ENCODE results near the gene ETDB. TPM values are rescaled to one million over a fixed set of nuclear protein-coding genes. Genes with fewer than 3 reads are reported as not detected.

ETDB gene
- not detected in 2 replicates for total RNA-seq

GRCh38 chrX:135120056-135120576 is at the start of gene ETDB:
ETDB (minus strand) TSS chrX:135120526; CDS start chrX:135119261, 1,265 bp downstream.

Other genes with a start within 250 kb of the ETDB start
- 12.3 and 14.7 TPM in 2 replicates for gene MOSPD1, start 205.3 kb downstream of the ETDB start, total RNA-seq
- 7.2 and 9.2 TPM in 2 replicates for gene SMIM10, start 129.5 kb downstream of the ETDB start, total RNA-seq
- gene RTL8B, start 98.0 kb downstream of the ETDB start, total RNA-seq = 6.1 and 7.0 TPM in 2 replicates
- 38.3 and 47.0 TPM in 2 replicates for gene RTL8C, start 88.2 kb downstream of the ETDB start, total RNA-seq
- 6.2 and 8.8 TPM in 2 replicates for gene RTL8A, start 68.4 kb downstream of the ETDB start, total RNA-seq
- gene SMIM10L2B, start 21.8 kb downstream of the ETDB start, total RNA-seq = 0.98 and 1.1 TPM in 2 replicates
- gene CT55, start 50.9 kb upstream of the ETDB start, total RNA-seq = not detected in 2 replicates
- gene ETDA, start 131.5 kb upstream of the ETDB start, total RNA-seq = not detected in 2 replicates
- not detected in 2 replicates for gene ETDC, start 189.0 kb upstream of the ETDB start, total RNA-seq
- gene ZNF75D, start 223.6 kb upstream of the ETDB start, total RNA-seq = 6.2 and 7.2 TPM in 2 replicates
- gene ZNF449, start 224.3 kb upstream of the ETDB start, total RNA-seq = 5.9 TPM in 2 replicates

Measured in subcutaneous preadipocyte (primary cell).